Sciatic nerve (tissue), 2 donors: ENCODE data around the gene TNIK. TPM values are rescaled to one million over a fixed set of nuclear protein-coding genes. Genes with fewer than 3 reads are reported as not detected.
"Not testable (repeated sequence)": the region's sequence is repeated elsewhere in the genome, so short reads cannot be mapped to it uniquely, and the experiment has no call there.

ENCODE experiments used
- ATAC-seq: fragments of 200-7000 bp; cut with Tn5 transposase; one replicate; pipeline ENCODE4 v1.9.1; 2020; ENCODE audit warnings: mild to moderate bottlenecking, moderate library complexity
- DNase-seq: peaks from one replicate; pipeline ENCODE4 v3.0.0-alpha.2; 2020; ENCODE audit warnings: low spot score
- intact Hi-C: fragments of 100-400 bp; cut with DNase I; formaldehyde crosslinking; loops from one replicate; pipeline ENCODE4 v1.14.2; 2022
- total RNA-seq: library from RNA; stranded (reverse); fragmentation: NEBNext Ultra II Directional; extraction: Animal tissue kit (Norgen Biotek cat#: 25700); gene quantifications from one replicate; pipeline ENCODE4 v1.2.1, GENCODE V29; 2021
- donor health status: DM: no; HTN: no; CAD: no.
- donor health status: DM: no; HTN: no; CAD: no.

TNIK gene
- total RNA-seq, 1 donor from 2014 or later: 9.5 TPM

GRCh38 chr3:171307046-171307585 is 153.1 kb downstream of the TNIK start:
- no peak for ATAC-seq
- no peak for DNase-seq

GRCh38 chr3:171306631-171307030 is 153.6 kb downstream of the TNIK start:
- ATAC-seq: peak; percentile 93
- intact Hi-C loops: no loop called here
- peak; percentile 77 for DNase-seq

More at GRCh38 chr3:171307046-171307585, 153.1 kb downstream of the TNIK start:
- intact Hi-C loops: no loop called here

- ATAC-seq, DNase-seq, intact Hi-C loops: not testable (repeated sequence)
Measured at GRCh38 chr3:171305823-171306222, 154.4 kb downstream of the TNIK start.

- DNase-seq, ATAC-seq, intact Hi-C loops: not testable (repeated sequence)
Measured at GRCh38 chr3:171304498-171304897, 155.7 kb downstream of the TNIK start.

GRCh38 chr3:171304017-171304416 is 156.2 kb downstream of the TNIK start:
- DNase-seq, intact Hi-C loops, ATAC-seq: not testable (repeated sequence)

- DNase-seq: no peak
- ATAC-seq: no peak
- intact Hi-C loops: no loop called here
Measured at GRCh38 chr3:171301998-171302397, 158.2 kb downstream of the TNIK start.

- ATAC-seq: no peak
- DNase-seq: no peak
- intact Hi-C loops: no loop called here
Measured at GRCh38 chr3:171301002-171301401, 159.2 kb downstream of the TNIK start.

GRCh38 chr3:171297951-171298350 is 162.3 kb downstream of the TNIK start:
- ATAC-seq: no peak
- intact Hi-C loops: no loop called here
- no peak for DNase-seq

GRCh38 chr3:171297207-171297606 is 163.0 kb downstream of the TNIK start:
- ATAC-seq: no peak
- no peak for DNase-seq
- intact Hi-C loops: no loop called here

- ATAC-seq (no peak), DNase-seq (no peak)
- intact Hi-C loops: no loop called here
Measured at GRCh38 chr3:171295484-171296373, 164.5 kb downstream of the TNIK start.

- intact Hi-C loops: no loop called here
- no peak for DNase-seq
Measured at GRCh38 chr3:171293142-171293782, 166.9 kb downstream of the TNIK start.

GRCh38 chr3:171290680-171291079 is 169.5 kb downstream of the TNIK start:
- intact Hi-C loops: no loop called here
- DNase-seq (no peak), ATAC-seq (no peak)

More at GRCh38 chr3:171293142-171293782, 166.9 kb downstream of the TNIK start:
- ATAC-seq: no peak

GRCh38 chr3:171289291-171289690 is 170.9 kb downstream of the TNIK start:
- intact Hi-C loops: no loop called here
- no peak for ATAC-seq

GRCh38 chr3:171287761-171288160 is 172.4 kb downstream of the TNIK start:
- DNase-seq, ATAC-seq, intact Hi-C loops: not testable (repeated sequence)

More at GRCh38 chr3:171289291-171289690, 170.9 kb downstream of the TNIK start:
- DNase-seq: no peak

- DNase-seq: no peak
- intact Hi-C loops: no loop called here
- no peak for ATAC-seq
Measured at GRCh38 chr3:171286580-171287249, 173.5 kb downstream of the TNIK start.

GRCh38 chr3:171285287-171285686 is 174.9 kb downstream of the TNIK start:
- no peak for DNase-seq
- intact Hi-C loops: no loop called here
- no peak for ATAC-seq

- intact Hi-C loops: no loop called here
- DNase-seq: no peak
- peak; percentile 94 for ATAC-seq
Measured at GRCh38 chr3:171284308-171285075, 175.7 kb downstream of the TNIK start.

GRCh38 chr3:171283848-171284222 is 176.4 kb downstream of the TNIK start:
- DNase-seq (no peak), ATAC-seq (no peak)
- intact Hi-C loops: no loop called here
